Measurements from ENCODE around the gene HIPK2. TPM values are rescaled to one million over a fixed set of nuclear protein-coding genes. Genes with fewer than 3 reads are reported as not detected.

HIPK2 gene
- polyA plus RNA-seq, 2 of the 4 experiments (the other 2 are of a cell fraction) = 11.3 to 12.1 TPM

DNA sequence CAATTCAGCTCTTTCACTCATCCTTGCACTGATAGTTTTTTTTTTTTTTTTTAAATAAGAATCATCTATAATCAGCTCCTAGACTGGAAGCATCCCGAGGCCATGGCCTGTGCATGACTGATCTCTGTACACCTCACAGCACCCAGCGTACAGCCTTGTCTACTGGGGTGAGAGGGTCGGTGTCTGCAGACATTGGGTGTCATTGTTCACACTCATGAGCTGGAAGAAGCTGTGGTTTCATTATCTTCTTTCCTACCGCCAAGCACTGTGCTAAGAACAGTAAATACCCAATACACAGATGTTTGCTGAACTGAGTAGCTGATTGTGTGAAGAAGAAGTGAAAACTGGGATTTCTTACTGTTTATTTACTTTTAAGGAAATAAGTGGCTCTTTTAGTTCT lies 130.7 kb downstream of the HIPK2 start:
- CTCF ChIA-PET = interaction anchor here (0.7 to 14.0 kb wide), 32 partner anchors 9 to 363 kb away, joined by 3 to 311 read pairs (median 8); partner anchors contain the start of gene HIPK2
- TF ChIP-seq JUN (IDR thresholded peaks at IDR 0.05) (no peak), HDAC2 (IDR thresholded peaks at IDR 0.05) (no peak), POLR2AphosphoS2 (conservative IDR thresholded peaks at IDR 0.05; ENCODE audit: low read length) (no peak), TFCP2L1 (CRISPR knock-in tag; IDR thresholded peaks at IDR 0.05) (no peak), ZFP36 (IDR thresholded peaks at IDR 0.05; ENCODE audit: borderline replicate concordance, partially characterized antibody) (no peak), FOSB (CRISPR knock-in tag; IDR thresholded peaks at IDR 0.05) (no peak), CHD4 (IDR thresholded peaks at IDR 0.05; ENCODE audit: borderline replicate concordance) (no peak), JUNB (IDR thresholded peaks at IDR 0.05) (no peak), TP53 (CRISPR knock-in tag; IDR thresholded peaks at IDR 0.05) (no peak), RCOR1 (IDR thresholded peaks at IDR 0.05; ENCODE audit: low read depth, low read length) (no peak), EP300 (IDR thresholded peaks at IDR 0.05) (no peak), FOSL2 (IDR thresholded peaks at IDR 0.05) (no peak), FOSL2 (CRISPR knock-in tag; IDR thresholded peaks at IDR 0.05) (no peak), HOXA7 (CRISPR knock-in tag; IDR thresholded peaks at IDR 0.05) (no peak), KDM5A (IDR thresholded peaks at IDR 0.05) (no peak), HOXB5 (CRISPR knock-in tag; IDR thresholded peaks at IDR 0.05) (no peak)
- TF ChIP-seq, protein P1, sequence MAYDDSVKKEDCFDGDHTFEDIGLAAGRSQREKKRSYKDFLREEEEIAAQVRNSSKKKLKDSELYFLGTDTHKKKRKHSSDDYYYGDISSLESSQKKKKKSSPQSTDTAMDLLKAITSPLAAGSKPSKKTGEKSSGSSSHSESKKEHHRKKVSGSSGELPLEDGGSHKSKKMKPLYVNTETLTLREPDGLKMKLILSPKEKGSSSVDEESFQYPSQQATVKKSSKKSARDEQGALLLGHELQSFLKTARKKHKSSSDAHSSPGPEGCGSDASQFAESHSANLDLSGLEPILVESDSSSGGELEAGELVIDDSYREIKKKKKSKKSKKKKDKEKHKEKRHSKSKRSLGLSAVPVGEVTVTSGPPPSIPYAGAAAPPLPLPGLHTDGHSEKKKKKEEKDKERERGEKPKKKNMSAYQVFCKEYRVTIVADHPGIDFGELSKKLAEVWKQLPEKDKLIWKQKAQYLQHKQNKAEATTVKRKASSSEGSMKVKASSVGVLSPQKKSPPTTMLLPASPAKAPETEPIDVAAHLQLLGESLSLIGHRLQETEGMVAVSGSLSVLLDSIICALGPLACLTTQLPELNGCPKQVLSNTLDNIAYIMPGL (CRISPR knock-in tag; IDR thresholded peaks at IDR 0.05; ENCODE audit: borderline replicate concordance) = no peak
- TF ChIP-seq, protein P2, sequence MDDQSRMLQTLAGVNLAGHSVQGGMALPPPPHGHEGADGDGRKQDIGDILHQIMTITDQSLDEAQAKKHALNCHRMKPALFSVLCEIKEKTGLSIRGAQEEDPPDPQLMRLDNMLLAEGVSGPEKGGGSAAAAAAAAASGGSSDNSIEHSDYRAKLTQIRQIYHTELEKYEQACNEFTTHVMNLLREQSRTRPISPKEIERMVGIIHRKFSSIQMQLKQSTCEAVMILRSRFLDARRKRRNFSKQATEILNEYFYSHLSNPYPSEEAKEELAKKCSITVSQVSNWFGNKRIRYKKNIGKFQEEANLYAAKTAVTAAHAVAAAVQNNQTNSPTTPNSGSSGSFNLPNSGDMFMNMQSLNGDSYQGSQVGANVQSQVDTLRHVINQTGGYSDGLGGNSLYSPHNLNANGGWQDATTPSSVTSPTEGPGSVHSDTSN (IDR thresholded peaks at IDR 0.05) = no peak
- TF ChIP-seq, protein P3, sequence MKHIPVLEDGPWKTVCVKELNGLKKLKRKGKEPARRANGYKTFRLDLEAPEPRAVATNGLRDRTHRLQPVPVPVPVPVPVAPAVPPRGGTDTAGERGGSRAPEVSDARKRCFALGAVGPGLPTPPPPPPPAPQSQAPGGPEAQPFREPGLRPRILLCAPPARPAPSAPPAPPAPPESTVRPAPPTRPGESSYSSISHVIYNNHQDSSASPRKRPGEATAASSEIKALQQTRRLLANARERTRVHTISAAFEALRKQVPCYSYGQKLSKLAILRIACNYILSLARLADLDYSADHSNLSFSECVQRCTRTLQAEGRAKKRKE (CRISPR knock-in tag; IDR thresholded peaks at IDR 0.05; ENCODE audit: low read depth) = no peak
- peaks cover 55% of the 10 kb centered on the region for H3K4me1 ChIP-seq
- no peak overlapping the region for H3K4me2 ChIP-seq
- peak overlapping the region; percentile 63 to 74; a peak in 4 of 6 replicates for H3K27ac ChIP-seq
- H3K9me3 ChIP-seq = no peaks in the 10 kb centered on the region
- FAIRE-seq (no peak), ATAC-seq (no peak), DNase-seq (ENCODE audit: low read depth in 1 of 2, low spot score in 1 of 2) (no peak)
- POLR2A ChIA-PET = interaction anchor here (1.6 kb wide), 1 partner anchor 131 kb away, joined by 4 read pairs; no protein-coding TSS in a partner anchor
- no peak overlapping the region for H3K4me3 ChIP-seq
- 95% methylated on average over 4 of the region's 4 CpGs for WGBS (ENCODE audit: missing lambda C conversion rate)

DNA sequence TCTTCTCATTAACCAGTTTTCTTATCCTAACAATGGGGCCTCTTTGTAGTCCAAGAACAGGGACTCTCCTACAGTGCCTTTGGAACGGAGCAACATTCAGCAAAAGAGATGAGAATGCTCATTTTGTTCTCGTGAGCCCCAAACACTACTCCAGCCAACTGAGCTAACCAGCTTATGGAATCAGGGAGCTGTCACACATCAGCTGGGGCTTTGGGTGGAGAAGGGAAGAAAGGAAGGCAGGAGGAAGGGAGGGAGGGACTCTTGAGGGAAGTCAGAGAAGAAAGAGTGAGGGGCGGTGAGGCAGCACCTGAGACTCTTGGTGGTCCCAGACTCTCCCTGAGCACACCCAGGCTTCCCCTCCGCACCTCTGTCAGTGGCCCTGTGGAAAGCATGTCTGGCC lies 131.2 kb downstream of the HIPK2 start:
- DNase-seq (ENCODE audit: low read depth in 1 of 2, low spot score in 1 of 2) (no peak), FAIRE-seq (no peak), ATAC-seq (peak in 1 of 2 experiments; percentile 5; a peak in 2 of 6 replicates)
- TF ChIP-seq, protein P1 (CRISPR knock-in tag; IDR thresholded peaks at IDR 0.05; ENCODE audit: borderline replicate concordance) = no peak
- no peak for TF ChIP-seq NFE2L2 (conservative IDR thresholded peaks at IDR 0.05; ENCODE audit: low read length)
- no peak for TF ChIP-seq BHLHE40 (IDR thresholded peaks at IDR 0.05; ENCODE audit: low read depth, low read length)
- no peak for TF ChIP-seq HOXB5 (CRISPR knock-in tag; IDR thresholded peaks at IDR 0.05)
- no peak for TF ChIP-seq GATA3 (IDR thresholded peaks at IDR 0.05; ENCODE audit: borderline replicate concordance)
- TF ChIP-seq FOSL2 (IDR thresholded peaks at IDR 0.05) = no peak
- TF ChIP-seq FOSL2 (CRISPR knock-in tag; IDR thresholded peaks at IDR 0.05) = no peak
- TF ChIP-seq JUNB (IDR thresholded peaks at IDR 0.05) = no peak
- TF ChIP-seq KDM1A (IDR thresholded peaks at IDR 0.05; ENCODE audit: low read depth) = no peak
- Histone ChIP-seq H3K4me3 (no peak overlapping the region), H3K4me2 (peak overlapping the region; percentile 40; the same call in 2 of the 3 replicates), H3K27ac (peak overlapping the region; percentile 63 to 74; a peak in 5 of 6 replicates), H3K9me3 (no peaks in the 10 kb centered on the region), H3K4me1 (peaks cover 50% of the 10 kb centered on the region)
- CTCF ChIA-PET = interaction anchor here (0.8 to 14.0 kb wide), 52 partner anchors 9 to 371 kb away, joined by 3 to 311 read pairs (median 6); partner anchors contain the start of gene HIPK2
- POLR2A ChIA-PET = interaction anchor here (1.6 kb wide), 1 partner anchor 132 kb away, joined by 4 read pairs; no protein-coding TSS in a partner anchor
- 82% methylated on average over 4 of the region's 4 CpGs for WGBS (ENCODE audit: missing lambda C conversion rate)

Measured in A549 (cell line).